ENCODE results near the gene SYT10.
"Not testable (repeated sequence)": the region's sequence is repeated elsewhere in the genome, so short reads cannot be mapped to it uniquely, and the experiment has no call there.

Gene SYT10

GRCh38 chr12:33349791-33350190 is 89.8 kb downstream of the SYT10 start:
- no peak for DNase-seq (ENCODE audit: low spot score)

DNA sequence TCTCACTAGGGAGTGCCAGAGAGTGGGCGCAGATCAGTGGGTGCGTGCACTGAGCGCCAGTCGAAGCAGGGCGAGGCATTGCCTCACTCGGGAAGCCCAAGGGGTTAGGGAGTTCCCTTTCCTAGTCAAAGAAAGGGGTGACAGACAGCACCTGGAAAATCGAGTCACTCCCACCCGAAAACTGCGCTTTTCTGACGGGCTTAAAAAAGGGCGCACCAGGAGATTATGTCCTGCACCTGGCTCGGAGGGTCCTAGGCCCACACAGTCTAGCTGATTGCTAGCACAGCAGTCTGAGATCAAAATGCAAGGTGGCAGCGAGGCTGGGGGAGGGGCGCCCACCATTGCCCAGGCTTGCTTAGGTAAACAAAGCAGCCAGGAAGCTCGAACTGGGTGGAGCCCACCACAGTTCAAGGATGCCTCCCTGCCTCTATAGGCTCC is 107.6 kb downstream of the SYT10 start:
- not testable (repeated sequence) for DNase-seq (ENCODE audit: low spot score)

DNA sequence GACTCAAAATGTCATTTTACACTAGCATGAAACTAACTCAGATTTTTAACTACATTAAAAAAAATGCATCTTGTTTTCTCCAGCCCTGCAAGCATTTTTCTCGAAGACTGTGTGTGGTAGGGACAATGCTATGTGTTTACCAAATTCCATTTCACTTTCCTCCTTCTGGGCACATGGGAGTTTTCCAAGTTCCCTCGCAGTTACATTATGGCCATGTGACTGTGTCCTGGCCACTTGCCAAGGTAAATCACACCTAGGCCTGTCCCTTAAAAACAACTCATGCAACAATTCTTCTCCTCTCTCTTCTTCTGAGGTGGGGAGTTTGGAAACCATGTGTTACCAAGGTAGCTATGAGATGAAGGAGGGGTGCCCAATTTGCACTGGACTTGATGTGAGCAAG is 108.7 kb downstream of the SYT10 start:
- DNase-seq (ENCODE audit: low spot score): no peak
